Left ventricle myocardium superior (tissue), 1 donor: Measurements from ENCODE around the gene QARS1. TPM values are rescaled to one million over a fixed set of nuclear protein-coding genes. Genes with fewer than 3 reads are reported as not detected.

Experiments used
- ATAC-seq: fragments of 200-7000 bp; cut with Tn5 transposase; one replicate; pipeline ENCODE4 v1.9.1; 2020; ENCODE audit warnings: mild to moderate bottlenecking, moderate library complexity
- DNase-seq: peaks from one replicate; pipeline ENCODE4 v3.0.0-alpha.2; 2020
- intact Hi-C: fragments of 100-400 bp; cut with micrococcal nuclease; formaldehyde crosslinking; loops from one replicate; pipeline ENCODE4 v1.11.0; 2022
- long read RNA-seq: library from polyadenylated mRNA; unstranded; transcript quantifications from one replicate; pipeline ENCODE4 v2.0.0, GENCODE V29; 2021
- total RNA-seq: library from RNA; stranded (reverse); fragmentation: NEBNext Ultra II Directional; extraction: Animal tissue kit (Norgen Biotek cat#: 25700); gene quantifications from one replicate; pipeline ENCODE4 v1.2.1, GENCODE V29; 2021
- donor health status: DM: no; HTN: yes; CAD: no; lungs with severe emphysema.

The QARS1 gene
- 227 TPM for total RNA-seq
- long read RNA-seq, transcript QARS-201 (24 exons, 2,827 nt): major isoform, 176 of 328 reads
- long read RNA-seq, transcript QARS-209 (23 exons, 2,362 nt): minor isoform, 57 of 328 reads
- long read RNA-seq, partial matches to known transcripts: 51 of 328 reads
- long read RNA-seq, other reads (novel, unspliced or antisense): 42 of 328 reads

DNA sequence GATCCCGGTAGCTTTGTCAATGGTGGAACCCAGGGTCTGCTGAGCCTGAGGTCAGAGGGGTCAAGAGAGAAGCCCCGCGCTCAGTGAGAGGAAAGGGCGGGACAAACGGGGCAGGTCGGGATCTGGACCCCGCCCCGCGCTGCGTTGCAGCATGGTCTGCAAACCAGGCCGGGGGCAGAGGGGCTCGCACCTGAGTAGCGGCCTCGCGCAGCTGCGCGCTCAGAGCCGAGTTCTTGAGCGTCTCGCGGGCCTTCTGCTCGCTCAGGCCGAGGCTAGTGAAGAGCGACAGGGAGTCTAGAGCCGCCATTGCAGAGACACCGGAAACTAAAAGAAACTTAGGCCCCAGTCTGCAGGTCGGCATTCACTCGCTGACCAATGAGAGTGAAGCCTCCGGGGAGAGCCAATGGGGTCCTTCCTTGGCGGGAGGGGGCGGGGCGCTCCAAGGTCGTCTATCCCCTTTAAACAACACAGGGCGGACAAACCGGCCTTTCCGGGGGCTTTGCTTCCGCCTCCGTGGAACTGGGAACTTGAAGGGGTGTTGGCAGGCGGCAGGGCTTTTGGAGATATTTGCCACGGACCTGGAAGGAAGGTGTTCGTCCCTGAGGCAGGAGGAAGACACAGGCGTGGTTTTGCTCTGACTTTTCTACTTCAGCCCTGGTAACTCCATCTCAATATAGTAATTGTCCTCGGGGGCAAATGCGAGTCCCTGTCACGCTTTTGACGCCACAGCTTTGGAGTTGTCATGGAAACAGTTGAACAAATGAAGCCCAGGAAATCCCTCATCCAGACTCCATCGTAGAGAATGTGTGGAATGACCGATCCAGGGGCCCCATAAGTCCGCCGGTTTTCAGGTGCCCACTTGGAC, at the start of gene QARS1:
Gene QARS1, minus strand, starts transcription at position 331 of the 865 bp plus-strand sequence. Its CDS starts 24 bp downstream, at position 307.
- ATAC-seq: peak; percentile 98
- intact Hi-C loops: no loop called here

DNA sequence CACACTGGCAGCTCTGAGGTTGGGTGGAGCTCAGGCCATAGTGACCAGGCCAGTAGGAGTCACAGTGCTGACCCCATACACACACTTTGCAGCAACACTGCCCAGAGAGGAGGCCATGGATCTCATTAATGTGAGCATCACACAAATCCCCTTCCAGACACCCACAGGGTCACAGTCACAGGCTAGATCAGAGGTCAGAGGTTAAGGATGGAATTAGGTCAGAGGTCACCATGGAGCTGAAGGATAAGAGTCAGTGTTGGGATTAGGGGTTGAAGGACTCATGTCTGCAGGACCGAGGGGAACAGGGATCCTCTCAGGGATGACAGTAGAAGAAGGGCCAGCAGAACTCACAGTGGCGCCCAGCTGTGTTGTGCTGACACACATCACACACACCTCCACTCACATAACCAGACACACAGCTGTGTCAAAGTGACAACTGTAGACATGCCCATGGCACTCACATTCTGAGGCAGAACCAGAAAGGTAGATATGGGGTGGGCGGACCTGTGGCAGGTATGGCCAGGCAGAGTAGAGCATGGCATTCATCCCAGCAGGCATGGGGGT, 48.9 kb upstream of the QARS1 start:
- DNase-seq (no peak), ATAC-seq (no peak)
- intact Hi-C loops: no loop called here

More for the DNA sequence above, at the start of gene QARS1:
- peak; percentile 96 for DNase-seq

DNA sequence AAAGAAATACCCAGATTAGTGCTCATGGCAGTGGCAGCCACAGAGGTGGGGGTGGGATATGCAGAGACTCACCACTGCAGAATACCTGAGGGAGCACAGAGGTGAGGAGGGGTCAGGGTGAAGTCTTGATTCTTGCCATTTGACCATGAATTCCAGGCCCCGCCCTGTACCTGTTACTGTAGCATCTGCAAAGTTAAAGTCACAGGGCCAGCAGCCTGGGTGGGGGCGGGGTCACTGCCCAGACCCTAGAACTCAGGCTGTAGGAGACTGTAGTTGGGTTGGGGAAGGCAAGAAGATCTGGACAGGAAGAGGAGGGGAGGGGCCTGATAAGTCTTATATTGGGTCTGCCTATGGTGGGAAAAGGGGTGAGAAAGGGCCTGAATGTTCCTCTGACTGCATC, 47.1 kb upstream of the QARS1 start:
- ATAC-seq (no peak), DNase-seq (no peak)
- intact Hi-C loops: no loop called here

DNA sequence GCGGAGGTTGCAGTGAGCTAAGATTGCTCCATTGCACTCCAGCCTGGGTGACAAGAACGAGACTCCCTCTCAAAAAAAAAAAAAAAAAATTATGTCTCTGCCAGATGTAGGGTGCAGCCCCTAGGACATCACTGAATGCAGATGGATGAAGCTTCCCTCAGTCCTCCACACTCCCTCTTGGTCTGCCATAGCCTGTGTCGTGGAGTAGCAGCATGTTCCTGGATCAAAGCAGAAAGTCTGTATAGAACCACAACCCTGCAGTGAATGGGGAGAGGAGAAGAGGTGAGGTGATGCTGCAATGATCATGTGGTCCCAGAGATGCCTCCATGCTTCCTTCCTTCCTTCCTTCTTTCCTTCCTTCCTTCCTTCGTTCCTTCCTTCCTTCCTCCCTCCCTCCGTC, 43.6 kb upstream of the QARS1 start:
- no peak for ATAC-seq

DNA sequence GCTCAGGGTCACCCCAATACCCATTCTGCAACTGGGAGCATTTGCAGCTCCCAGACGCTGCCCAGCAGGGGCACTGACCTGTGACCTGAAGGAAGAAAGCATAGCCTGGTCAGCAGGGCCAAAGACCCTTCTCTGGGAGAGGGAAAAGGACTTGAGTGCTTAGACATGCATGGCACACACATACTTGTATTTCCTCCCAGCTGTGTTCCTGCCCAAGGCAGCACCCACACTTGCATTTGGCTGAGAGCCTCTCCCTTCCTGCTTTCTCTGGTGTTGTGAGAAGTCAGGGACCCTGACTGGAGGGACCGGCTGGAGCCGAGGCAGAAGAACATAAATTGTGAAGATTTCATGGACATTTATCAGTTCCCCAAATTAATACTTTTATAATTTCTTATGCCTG, 35.5 kb upstream of the QARS1 start:
- no peak for DNase-seq
- no peak for ATAC-seq
- intact Hi-C loops: no loop called here

More for the DNA sequence above, 43.6 kb upstream of the QARS1 start:
- intact Hi-C loops: no loop called here
- DNase-seq: no peak

DNA sequence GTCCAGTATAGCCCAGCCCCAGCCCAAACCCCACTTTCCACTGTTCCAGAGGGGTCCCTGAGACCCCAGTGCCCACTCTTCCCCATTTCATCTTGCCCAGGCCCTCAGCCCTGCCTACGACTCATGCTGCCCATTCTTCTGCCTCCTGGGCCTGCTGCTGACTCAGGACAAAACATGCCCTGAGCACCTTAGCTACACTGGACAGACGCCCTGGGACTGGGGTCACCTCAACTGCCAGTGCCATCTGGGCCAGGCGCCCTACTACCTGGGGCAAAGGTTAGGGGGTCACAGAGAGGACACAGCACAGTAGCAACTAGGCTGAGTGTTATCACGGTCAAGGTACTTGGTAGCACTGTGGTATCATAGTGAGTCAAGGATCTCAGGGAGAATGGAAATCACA, 30.9 kb upstream of the QARS1 start:
- intact Hi-C loops: no loop called here
- no peak for ATAC-seq

DNA sequence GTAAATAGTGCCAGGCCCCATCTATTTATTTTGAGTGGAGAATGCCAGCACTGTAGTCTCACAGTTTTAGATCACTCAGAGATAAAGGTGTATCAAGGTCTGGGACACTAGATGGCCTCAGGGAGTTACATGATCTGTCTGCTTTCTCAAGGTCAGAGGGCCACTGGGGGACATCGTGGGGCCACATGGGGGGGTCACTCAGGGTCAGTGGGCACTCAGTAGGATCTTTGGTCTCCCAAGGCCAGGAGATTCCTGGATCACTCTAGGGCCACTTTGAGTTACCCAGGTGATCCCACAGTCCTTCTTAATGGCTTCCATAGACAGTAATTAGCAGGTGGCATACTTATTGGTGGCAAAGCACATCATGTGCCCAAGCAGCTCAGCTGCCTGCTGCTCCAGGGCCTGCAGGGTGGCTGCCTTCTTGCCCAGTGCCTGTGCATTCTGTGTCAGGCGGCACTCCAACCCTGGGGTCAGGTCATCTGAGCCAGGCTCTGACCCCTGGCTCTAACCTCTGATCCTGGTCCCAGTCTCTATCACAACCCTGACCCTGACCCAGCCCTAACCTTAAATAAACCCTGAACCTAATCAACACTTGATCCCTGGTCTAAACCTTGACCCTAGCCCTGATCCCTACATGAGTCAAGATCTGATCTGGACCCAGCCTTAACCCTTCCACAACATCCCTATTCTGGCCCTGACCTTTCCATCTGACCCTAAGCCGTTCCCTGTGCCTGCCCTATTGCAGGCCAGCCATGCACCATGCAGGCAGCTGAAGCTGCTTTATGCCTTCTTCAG, 30.1 kb upstream of the QARS1 start:
- DNase-seq (no peak), ATAC-seq (no peak)
- intact Hi-C loops: no loop called here

More for the DNA sequence above, 30.9 kb upstream of the QARS1 start:
- DNase-seq: no peak

DNA sequence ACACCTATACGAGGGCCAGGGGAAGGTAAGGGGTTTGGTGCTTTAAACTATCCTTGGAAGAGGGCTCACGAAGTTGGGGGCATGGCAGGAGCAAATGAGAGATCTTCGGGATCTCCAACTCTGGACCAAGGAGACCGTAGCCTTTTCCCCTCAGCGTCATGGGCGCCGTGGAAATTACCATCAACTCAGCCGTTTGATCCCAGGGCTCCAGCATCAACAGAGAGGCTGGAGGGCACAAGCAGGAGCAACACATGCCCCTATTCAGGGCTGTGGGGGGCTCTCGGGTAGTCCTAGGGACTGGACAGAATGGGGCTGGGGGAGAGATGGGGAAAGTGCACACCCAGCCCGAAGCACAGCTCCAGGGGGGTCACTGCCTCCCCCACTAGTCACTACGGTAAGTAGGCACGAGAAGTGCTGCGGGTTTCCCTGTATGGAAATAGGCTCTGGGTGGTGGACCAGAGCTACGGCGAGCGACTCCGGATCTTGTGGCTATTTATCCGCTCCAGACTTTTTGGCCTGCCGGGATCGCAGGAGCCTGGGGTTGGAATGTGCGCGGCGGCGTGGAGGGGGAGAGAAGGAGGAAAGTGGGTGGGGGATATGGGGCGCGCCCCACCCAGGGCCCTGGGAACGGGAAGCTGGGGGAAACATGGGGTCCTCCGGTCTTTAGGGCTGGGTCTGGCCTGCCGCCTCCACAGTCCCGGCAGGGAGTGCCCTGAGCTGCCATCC, 28.8 kb upstream of the QARS1 start:
- DNase-seq (peak; percentile 92), ATAC-seq (peak; percentile 87)
- intact Hi-C loops: no loop called here

DNA sequence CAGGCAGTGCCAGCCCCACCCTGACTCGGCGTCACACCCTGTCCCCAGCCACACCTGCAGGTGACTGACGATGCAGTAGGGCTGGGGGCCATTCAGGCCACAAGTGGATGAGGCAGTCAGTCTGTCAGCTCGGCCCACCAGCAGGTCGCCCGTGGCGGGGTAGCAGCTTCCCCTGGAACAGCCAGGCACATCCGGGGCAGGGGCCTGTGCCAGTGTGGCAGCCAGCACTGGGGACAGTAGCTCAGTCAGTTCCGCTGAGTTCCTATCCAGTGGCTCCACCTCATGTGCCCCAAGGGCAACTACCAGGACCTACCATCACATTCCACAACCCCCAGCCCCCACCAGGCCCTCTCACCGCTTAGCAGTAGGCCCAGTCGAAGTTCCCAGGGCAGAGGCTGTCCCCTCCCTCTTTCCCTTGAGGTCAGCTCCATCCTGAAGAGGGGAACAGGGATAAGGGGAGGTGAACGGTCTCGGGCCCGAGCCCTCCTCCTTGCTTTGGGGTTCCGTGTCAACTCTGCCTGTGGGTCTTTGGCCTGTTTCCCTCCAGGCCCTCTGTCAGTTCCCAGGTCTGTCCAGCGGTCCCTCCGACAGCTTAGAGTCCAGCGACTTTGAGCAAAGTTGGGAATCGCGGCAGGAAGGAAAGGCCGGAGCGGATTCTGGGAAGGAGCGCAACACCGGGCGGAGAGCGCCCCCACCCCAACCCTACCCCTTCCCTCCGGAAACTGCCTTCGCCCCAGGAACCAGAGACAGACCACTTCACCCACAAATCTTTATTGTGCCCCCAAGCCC, 28.1 kb upstream of the QARS1 start, which contains the start of gene LAMB2:
Gene LAMB2, minus strand, starts transcription at position 614 of the 789 bp plus-strand sequence. Its CDS starts 183 bp downstream, at position 431.
- ATAC-seq: peak; percentile 86
- intact Hi-C loops: no loop called here
- DNase-seq: peak; percentile 86

DNA sequence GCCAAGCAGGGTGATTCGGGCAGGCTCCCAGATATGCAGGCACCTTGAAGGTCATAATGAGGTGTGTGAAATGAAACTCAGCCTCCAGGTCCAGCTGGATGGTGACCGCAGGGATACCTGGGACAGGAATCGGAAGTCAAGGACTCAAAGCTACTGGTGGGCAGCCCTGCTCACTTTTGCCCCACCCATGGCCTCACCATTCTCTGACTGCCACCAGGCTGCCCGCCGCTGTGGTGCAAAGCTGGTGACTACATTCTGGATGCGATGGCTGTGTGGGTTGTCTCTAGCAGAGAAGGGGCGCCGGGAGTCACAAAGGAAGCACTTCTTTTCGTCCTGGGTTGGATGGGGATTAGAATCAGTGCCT, 27.5 kb upstream of the QARS1 start:
- ATAC-seq (no peak), DNase-seq (no peak)
- intact Hi-C loops: no loop called here

DNA sequence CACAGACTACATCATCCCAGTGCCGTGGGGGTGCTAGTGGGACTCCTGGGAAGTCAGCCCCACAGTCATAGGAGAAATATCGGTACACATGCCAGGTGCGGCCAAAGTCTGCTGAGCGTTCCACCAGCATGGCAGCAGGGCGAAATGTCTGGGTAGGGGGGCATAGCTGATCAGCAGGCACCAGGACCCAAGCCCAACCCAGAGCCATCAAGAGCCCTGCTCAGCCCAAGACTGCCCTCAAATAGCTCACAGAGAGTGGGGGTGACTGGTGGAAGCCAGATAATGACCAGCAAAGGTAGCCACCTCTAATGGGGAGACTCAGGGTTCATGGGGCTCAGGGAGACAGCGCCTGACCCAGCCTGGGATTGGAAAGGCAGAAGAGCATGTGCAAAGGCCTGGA, 27.0 kb upstream of the QARS1 start:
- ATAC-seq: no peak
- no peak for DNase-seq
- intact Hi-C loops: no loop called here

DNA sequence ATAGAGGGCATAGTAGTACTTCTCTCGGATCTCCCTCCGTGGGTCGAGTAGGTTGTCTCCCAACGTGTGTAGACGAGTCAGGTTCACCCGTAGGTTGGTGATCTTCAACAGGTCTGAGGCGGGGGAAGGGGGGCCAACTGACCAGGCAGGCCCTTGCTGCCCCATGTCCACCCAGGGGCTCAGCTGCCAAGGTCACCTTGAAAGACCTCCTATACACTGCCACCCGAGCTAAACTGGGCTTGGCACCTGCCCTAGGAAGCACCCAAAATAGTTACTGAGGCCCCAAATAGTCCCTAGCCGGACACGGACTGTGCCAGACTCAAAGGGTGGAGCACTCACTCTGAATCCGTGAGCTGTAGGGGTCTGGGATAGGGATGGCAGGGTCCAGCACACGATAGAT, 26.5 kb upstream of the QARS1 start:
- peak; percentile 25 for ATAC-seq
- DNase-seq: no peak
- intact Hi-C loops: no loop called here

DNA sequence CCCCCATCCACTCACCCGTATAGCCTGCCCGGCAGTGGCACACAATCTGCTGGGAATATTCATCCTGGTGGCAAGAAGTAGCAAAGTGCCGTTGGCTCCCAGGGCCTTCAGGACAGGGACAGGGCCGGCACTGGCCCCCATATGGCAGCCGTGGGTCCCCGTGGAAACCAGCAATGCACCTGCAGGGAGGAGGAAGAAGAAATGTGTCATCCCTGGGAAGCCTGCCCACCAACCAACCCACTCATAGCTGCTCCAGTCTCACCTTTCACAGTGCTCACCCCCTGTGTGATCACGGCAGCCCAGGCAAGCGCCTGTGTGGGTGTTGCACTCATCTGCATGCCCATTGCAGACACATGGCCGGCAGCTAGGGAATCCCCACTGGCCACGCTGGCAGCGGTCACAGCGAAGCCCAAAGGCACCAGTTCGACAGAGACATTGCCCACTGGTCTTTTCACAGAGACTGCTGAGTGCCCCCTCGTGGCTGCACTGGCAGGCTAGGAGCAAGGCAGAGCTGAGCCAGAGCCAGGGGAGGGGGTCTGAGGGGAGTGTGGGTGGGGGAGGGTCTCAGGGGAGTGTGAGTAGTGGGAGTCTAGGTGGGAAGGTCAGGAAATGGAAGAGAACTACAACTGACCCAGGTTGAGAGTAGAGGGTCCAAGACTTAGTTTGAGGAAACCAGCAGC, 20.6 kb upstream of the QARS1 start:
- no peak for ATAC-seq
- no peak for DNase-seq
- intact Hi-C loops: no loop called here

DNA sequence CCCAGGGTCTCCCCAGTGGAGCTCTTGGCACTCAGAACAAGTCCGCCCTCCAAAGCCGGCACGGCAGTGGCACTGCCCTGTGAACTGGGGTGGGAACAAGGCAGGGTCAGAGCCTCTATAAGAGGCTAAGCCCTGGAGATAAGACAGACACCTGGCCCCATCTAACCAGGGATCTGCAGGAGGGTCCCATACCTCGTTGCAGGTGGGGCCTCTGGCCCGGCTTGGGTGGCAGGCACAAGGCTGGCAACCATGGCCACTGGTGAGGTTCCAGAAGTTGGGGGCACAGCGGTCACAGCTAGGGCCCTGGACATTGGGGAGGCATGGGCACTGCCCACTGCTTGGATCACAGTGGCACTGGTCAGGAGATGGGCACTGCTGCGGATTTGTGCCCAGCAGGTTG, 19.6 kb upstream of the QARS1 start:
- DNase-seq: no peak
- intact Hi-C loops: no loop called here
- no peak for ATAC-seq

DNA sequence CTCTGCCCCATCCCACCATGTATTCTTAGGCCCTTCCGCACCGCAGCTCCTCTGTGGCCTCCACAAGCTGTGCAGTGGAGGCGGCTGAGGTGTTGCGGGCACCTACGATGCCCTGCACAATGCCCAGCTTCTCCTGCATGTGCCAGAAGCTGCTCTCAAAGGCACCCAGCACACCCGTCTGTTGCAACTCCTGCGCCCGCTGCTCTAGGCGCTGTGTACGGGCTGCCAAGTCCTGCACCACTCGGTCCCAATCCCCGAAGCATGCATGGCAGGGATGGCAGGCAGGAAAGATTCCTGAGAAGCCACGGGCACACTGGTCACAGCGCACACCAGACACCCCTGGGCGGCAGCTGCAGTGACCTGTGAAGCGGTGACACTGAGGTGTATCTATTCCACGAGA, 19.1 kb upstream of the QARS1 start:
- intact Hi-C loops: no loop called here
- DNase-seq (no peak), ATAC-seq (no peak)

DNA sequence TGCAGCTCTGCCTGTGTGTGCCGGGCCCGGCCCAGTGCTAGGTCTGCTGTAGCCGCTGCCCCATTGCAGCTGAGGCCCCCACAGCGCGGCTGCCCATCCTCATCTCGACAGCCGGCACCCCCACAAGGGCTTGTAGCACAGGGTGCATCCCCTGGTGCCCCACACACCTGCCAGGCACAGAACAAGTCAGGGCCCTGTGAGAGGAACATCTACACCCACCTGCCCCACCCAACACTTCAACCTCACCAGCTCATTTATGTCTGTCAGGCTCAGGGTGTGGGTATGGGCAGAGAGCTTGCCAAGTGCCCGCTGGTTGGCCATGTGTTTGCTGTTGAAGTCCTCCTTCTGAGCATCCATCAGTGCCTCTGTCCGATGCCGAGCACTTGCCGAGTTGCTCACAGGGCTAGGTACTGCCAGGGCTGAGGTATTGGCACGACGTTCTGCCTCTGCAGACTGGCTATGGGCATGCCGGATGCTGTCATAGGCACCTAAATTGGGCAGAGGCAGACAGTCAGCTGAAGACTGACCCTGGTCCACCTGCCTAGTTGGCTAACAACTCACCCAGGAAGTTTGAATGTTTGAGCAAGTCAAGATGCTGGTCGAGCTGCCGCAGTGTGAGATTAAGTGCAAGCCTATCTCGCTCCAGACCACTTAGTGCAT, 18.5 kb upstream of the QARS1 start:
- no peak for ATAC-seq
- intact Hi-C loops: no loop called here

DNA sequence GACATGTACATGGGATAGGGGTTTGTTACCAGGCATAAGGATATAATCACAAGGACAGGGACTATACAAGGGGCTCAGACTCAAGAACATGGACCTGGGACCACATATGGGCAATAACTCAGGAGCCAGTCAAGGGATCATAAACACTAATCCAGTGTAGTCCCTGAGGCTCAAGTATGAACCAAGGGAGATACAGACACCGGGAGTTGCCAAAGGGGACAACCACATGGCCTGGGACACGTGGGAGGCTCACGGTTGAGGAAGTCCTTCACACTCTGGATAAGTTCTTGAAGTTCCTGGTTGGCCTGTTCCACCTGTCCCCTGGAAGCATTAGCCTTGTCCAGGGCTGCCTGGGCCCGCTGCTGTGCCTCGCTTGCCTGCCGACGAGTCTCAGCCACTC, 17.9 kb upstream of the QARS1 start:
- intact Hi-C loops: no loop called here
- ATAC-seq (no peak), DNase-seq (no peak)

More for the DNA sequence above, 18.5 kb upstream of the QARS1 start:
- no peak for DNase-seq
